Coronary artery (tissue), 2 donors: Measurements from ENCODE around the gene ZFYVE9.
A peak's percentile ranks its signal among the peaks of the same experiment; 100 is the strongest.
"Not testable (repeated sequence)": the region's sequence is repeated elsewhere in the genome, so short reads cannot be mapped to it uniquely, and the experiment has no call there.

ENCODE experiments used
- DNase-seq: peaks from one replicate; pipeline ENCODE4 v3.0.0-alpha.2; 2017; ENCODE audit warnings: low spot score
- H3K27ac ChIP-seq, 2 donors: fragments of 200-600 bp; sonication (generic); one replicate each; pipeline ENCODE4 v1.5.1; 2016 to 2019
- H3K4me3 ChIP-seq: fragments of 200-600 bp; sonication (generic); 2 replicates; pipeline ENCODE4 v1.5.1; 2016; ENCODE audit warnings: mild to moderate bottlenecking, moderate library complexity
- TF ChIP-seq, protein P1 (sequence below): fragments of 200-600 bp; sonication (generic); IDR thresholded peaks from one replicate; pipeline ENCODE4 v1.5.1; 2019; ENCODE audit warnings: antibody characterized with exemption

The ZFYVE9 gene

GRCh38 chr1:52140633-52141512, 1.0 kb upstream of the ZFYVE9 start:
- Histone ChIP-seq H3K27ac (peak overlapping the region; percentile 93), H3K4me3 (peak overlapping the region; percentile 84)
- TF ChIP-seq, protein P1, sequence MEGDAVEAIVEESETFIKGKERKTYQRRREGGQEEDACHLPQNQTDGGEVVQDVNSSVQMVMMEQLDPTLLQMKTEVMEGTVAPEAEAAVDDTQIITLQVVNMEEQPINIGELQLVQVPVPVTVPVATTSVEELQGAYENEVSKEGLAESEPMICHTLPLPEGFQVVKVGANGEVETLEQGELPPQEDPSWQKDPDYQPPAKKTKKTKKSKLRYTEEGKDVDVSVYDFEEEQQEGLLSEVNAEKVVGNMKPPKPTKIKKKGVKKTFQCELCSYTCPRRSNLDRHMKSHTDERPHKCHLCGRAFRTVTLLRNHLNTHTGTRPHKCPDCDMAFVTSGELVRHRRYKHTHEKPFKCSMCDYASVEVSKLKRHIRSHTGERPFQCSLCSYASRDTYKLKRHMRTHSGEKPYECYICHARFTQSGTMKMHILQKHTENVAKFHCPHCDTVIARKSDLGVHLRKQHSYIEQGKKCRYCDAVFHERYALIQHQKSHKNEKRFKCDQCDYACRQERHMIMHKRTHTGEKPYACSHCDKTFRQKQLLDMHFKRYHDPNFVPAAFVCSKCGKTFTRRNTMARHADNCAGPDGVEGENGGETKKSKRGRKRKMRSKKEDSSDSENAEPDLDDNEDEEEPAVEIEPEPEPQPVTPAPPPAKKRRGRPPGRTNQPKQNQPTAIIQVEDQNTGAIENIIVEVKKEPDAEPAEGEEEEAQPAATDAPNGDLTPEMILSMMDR: no peak
- DNase-seq: no peak

DNA sequence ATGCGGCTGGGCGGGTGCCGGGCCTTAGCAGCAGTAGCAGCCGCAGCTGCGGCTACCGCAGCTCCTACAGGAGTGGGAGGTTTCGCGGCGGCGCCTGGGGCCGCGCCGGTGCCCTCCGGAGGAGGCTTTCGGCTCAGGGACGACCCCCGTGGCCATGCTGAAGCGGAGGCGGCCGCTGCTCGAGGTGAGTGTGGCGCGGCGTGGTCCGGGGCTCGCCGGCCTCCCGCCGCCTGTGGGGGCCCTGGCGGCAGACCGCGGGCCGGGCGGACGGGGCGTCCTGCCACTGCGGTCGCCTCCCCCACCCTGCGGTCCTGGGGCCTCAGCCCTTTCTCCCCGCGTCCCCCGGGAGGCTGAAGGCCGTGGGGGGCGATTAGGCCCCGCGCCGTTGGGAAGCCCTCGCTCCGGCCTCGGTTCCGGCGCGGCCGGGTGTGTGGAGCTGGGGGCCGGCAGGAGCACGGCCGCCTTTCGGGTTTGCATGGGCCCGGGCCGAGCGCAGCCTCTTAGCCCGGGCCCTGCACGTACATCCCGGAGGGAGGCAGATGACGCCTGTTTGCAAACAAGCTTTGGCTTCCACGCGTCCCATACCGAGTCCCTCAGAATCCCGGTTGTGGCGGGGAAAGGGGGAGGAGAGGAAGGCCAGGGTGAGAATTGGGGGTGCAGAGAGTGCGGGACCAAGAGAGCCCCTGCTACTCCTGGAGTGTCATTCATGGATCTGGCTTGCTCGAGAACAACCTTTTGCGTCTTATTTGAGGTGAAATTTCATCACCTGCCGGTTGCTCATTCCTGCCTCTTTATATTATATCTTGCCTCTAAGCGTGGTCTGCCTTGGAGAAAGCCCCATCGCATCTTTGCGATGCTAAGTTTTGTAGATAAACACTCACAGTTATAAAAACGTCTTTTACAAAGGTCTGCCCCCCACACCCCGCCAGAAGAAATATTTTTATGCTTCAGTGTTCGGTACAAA, 613 bp downstream of the ZFYVE9 start:
- TF ChIP-seq, protein P1: peak; percentile 5
- Histone ChIP-seq H3K4me3 (peak overlapping the region; percentile 84), H3K27ac (peak overlapping the region; percentile 93)
- DNase-seq: peak; percentile 80

- Histone ChIP-seq H3K27ac (no peak overlapping the region), H3K4me3 (no peak overlapping the region)
- TF ChIP-seq, protein P1: no peak
- no peak for DNase-seq
Observed at GRCh38 chr1:52145137-52145536, 3.2 kb downstream of the ZFYVE9 start.

DNA sequence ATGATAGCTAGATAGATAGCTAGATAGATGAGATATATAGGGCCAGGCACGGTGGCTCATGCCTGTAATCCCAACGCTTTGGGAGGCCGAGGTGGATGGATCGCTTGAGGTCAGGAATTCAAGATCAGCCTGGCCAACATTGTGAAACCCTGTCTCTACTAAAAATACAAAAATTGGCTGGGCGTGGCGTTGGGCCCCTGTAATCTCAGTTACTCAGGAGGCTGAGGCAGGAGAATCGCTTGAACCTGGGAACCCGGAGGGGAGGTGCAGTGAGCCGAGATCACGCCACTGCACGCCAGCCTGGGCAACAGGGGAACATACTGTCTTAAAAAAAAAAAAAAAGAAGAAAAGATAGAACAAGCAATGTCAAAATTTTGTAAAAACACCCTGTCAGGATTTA, 8.6 kb downstream of the ZFYVE9 start:
- not testable (repeated sequence) for H3K27ac ChIP-seq, DNase-seq

DNA sequence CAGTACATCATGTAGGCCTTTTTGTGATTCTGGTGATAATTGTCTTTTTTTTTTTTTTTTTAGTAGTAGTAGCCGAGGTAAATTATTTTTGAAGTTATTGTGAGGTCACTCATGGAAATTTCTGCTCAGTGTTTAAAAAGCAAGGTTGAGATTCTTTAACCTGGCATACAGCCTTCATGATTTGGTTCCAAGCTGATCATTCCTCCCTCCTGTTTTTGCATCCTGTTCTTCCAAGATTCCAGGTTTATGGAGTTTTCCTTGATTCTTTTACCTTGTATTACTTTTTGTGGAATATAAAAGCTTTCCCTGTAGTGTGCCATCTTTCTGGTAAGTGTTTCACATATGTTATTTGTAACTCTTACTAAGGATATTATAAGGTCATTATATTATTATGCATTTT, 9.1 kb downstream of the ZFYVE9 start:
- Histone ChIP-seq H3K27ac (no peak overlapping the region), H3K4me3 (no peak overlapping the region)
- TF ChIP-seq, protein P1: no peak
- DNase-seq: no peak

More for the DNA sequence above, 8.6 kb downstream of the ZFYVE9 start:
- not testable (repeated sequence) for H3K4me3 ChIP-seq

GRCh38 chr1:52152572-52152971, 10.7 kb downstream of the ZFYVE9 start:
- H3K4me3 ChIP-seq: no peak overlapping the region
- H3K27ac ChIP-seq: no peak overlapping the region
- TF ChIP-seq, protein P1: no peak
- DNase-seq: no peak

- no peak overlapping the region for H3K4me3 ChIP-seq
- no peak overlapping the region for H3K27ac ChIP-seq
- TF ChIP-seq, protein P1: no peak
- DNase-seq: no peak
Observed at GRCh38 chr1:52153010-52153409, 11.1 kb downstream of the ZFYVE9 start.
